GM21825 (cell line): Measurements from ENCODE around the gene FYB1.

ENCODE experiments used
- ATAC-seq: cut with Tn5 transposase; IDR thresholded peaks from one replicate; pipeline ENCODE4 v1.9.1; 2021; ENCODE audit warnings: mild to moderate bottlenecking, moderate library complexity; ENCODE audit not compliant: unreplicated experiment

The FYB1 gene

DNA sequence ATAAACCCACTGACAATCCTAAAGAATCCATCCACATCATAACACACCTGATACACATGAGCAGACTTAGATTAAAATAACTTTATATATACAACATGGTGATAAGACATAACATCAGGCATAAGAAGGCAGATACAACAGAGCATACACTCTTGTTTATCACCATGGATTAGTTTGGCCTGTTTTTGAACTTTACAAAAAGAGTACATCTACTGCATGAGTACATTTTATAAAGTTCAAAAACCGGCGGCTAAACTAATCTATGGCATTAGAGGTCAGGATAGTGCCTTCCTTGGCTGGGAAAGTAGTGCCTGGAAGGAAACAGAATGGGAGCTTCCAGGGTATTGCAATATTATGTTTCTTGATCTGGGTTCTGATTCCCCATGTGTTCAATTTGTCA, 160.3 kb downstream of the FYB1 start:
- no peak for ATAC-seq

DNA sequence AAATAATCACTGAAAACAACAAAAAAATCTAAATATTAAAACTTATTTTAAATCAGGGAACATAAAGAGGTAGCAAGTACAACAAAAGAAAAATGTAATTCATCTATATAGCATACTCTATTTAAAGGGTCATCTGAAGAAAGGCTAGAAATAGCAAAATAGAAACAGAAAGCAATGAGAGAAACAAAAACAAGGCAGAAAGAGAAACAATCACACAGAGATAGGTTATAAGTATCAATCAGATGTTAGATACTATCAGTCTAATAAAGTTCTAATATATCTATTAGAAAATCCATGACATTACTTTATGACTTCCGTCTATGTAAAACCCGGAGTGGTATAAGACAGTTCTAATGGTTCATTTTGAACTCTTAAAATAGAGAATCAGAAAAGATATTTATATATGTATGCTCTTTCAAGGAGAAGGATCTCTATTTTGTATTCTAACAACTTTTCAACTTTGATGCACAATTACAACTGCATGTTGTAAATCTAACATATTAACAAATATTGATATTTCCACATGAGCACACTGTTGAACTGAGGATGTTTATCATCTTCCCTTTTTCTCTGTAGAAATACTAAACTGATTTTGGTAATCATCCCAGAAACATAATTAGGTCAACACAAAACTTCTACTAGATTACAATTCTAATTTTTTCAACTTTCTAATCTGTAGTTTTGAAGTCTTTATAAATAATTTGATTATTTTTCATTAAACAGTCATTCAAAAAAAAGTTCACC, 161.0 kb downstream of the FYB1 start:
- ATAC-seq, result peak; percentile 70

- ATAC-seq, result peak; percentile 43
Measured at GRCh38 chr5:39057734-39058133, 161.6 kb downstream of the FYB1 start.

DNA sequence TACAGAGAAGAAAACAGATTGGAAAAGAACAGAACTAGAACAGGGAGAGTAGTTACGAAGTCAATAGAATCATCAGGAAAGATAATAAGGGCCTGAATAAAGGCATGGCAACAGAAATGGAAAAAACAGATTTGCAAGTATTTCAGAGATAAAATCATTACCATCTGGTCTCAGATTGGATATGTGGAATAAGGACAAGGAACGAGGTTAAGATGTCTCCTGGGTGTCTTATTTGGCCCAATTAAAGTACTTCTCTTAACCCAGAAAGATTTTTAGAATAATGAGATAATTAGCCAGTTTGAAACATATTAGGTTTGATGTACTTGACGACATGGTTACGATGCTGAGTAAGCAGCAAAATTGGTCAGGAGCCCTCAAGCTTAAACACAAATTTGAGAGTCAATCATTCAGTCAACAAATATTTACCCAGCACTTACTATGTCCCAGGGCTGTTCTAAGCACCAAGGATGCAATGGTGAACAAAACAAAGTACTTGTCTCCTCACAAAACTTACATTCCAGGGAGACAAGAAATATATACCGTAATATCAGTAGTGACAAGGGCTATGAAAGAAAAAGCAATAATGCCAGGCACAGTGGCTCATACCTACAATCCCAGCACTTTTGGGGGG, 163.5 kb downstream of the FYB1 start:
- no peak for ATAC-seq
